Measurements from ENCODE around the gene WLS.

DNA sequence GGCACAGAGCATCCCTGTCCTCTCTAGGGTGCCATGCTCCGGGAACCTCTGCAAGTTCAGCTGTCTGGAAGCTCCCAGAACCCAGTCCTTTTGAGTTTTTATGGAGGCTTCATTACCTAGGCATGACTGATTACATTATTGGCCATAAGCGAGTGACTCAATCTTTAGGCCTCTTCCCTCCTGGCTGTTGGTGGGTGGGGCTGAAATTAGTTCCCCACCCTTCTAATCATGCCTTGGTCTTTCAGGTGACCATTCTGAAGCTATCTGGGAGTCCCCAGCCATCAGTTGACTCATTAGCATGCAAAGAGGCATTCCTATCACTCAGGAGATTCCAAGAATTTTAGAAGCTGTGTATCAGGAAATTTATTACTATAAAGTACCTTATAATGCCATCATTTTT lies 46.6 kb downstream of the WLS start:
- TF ChIP-seq, protein P1, sequence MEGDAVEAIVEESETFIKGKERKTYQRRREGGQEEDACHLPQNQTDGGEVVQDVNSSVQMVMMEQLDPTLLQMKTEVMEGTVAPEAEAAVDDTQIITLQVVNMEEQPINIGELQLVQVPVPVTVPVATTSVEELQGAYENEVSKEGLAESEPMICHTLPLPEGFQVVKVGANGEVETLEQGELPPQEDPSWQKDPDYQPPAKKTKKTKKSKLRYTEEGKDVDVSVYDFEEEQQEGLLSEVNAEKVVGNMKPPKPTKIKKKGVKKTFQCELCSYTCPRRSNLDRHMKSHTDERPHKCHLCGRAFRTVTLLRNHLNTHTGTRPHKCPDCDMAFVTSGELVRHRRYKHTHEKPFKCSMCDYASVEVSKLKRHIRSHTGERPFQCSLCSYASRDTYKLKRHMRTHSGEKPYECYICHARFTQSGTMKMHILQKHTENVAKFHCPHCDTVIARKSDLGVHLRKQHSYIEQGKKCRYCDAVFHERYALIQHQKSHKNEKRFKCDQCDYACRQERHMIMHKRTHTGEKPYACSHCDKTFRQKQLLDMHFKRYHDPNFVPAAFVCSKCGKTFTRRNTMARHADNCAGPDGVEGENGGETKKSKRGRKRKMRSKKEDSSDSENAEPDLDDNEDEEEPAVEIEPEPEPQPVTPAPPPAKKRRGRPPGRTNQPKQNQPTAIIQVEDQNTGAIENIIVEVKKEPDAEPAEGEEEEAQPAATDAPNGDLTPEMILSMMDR (IDR thresholded peaks at IDR 0.05) = no peak
- TF ChIP-seq POLR2A (IDR thresholded peaks at IDR 0.05) = no peak
- no peak for TF ChIP-seq POLR2AphosphoS5 (IDR thresholded peaks at IDR 0.05; ENCODE audit: insufficient read depth in 1 of 2, low read depth in 1 of 2)

All from vagina (tissue), 2 donors.